HG02642 (cell line): Measurements from ENCODE around the gene LKAAEAR1.
"Not testable (repeated sequence)": the region's sequence is repeated elsewhere in the genome, so short reads cannot be mapped to it uniquely, and the experiment has no call there.

ENCODE experiments used
- ATAC-seq: cut with Tn5 transposase; IDR thresholded peaks from one replicate; pipeline ENCODE4 v1.9.1; 2021; ENCODE audit warnings: mild to moderate bottlenecking; ENCODE audit not compliant: unreplicated experiment, poor library complexity

The LKAAEAR1 gene

DNA sequence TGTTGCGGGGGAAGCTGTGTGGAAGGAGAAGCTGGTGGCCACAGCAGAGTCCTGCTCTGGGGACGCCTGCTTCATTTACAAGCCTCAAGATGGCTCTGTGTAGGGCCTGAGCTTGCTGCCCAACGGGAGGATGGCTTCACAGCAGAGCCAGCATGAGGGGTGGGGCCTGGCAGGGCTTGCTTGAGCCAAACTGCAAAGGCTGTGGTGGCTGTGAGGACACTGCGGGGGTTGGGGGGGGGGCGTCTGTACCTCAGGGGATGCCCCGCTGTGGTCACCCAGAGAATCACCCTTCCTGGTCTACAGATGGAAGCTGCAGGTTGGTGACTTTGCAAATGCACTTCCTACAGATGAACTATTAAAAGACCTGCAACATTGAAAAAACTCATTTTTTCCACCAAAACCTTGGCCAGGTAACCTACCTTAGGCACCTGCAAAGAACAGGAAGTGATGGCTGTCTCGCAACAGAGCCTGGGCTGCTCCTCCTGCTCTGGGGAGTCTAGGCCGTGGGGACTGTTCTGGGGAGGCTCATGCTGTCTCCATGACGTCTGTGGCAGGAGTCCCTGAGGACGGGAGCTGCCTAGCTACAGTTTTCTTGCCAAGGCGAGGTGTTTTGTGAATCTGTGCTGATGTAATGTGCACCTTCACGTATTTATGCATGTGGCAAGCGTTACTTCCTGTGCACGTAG is 15.8 kb upstream of the LKAAEAR1 start:
- ATAC-seq, result no peak

- no peak for ATAC-seq
These were observed 15.0 kb upstream of the LKAAEAR1 start for GRCh38 chr20:64099086-64099786.

- no peak for ATAC-seq
These were observed 14.3 kb upstream of the LKAAEAR1 start for GRCh38 chr20:64098471-64099013.

- ATAC-seq, result no peak
These were observed 12.3 kb upstream of the LKAAEAR1 start for GRCh38 chr20:64096535-64096934.

DNA sequence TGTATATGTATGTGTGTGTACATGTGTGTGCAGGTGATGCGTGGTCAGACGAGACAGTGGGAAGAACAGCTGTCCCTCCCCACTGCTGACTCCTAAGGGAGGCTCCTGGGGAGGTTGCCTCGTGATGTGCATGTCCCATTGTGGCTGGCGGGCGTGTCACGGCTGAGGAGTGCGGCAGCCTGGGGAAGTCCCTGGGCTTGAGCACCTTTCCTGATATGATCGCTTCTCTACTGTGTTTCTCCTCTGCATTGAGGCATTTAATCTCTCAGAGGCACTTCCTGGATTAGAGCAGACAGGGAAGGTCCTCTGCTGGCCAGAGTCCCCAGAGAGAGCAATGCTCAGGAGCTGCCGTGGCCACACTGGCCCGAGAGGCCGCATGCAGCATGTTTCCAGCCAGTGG is 11.7 kb upstream of the LKAAEAR1 start:
- ATAC-seq, result no peak

DNA sequence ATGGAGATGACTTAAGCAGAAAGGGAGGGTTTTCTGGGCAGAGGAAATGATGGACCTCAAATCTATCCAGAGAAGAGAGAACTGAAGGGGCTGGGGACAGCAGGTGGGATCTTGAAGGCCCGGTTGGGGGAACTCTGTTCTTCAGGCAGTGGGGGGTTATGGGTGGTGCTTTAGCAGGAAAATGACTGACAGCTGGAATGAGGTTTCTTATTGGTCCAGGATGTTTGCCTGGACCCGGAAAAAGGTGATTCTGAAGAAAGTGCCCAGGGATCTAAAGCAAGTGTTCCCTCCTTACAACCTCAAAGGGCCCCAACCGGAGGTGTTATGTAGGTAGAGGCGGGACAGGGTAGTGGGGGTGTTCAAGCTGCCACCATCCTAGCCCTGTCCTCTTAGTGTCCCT is 11.3 kb upstream of the LKAAEAR1 start:
- no peak for ATAC-seq

DNA sequence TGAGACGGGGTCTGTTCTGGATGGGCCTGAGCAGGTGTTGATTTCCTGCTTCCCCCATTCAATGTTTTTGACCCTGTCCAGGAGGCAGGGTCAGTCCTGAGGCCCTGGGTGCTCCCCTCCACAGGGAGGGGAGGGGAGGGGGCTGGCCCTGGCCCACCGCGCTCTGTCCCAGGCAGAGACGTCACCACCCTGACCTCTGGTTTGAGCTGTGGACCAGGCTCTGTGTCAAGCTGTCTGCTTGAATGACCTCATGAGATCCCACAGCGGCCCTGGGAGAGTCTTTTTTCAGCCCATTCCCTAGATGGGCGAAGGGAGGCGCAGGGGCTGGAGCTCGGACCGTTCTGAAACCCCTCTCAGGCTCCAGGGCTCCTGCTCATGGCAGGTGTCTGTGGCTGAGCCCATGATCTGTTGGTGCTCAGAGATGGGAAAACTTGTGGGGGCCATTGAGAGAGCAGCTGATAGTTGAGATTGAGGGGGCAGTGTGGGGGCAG is 8.9 kb upstream of the LKAAEAR1 start:
- no peak for ATAC-seq

GRCh38 chr20:64092258-64093012 is 8.2 kb upstream of the LKAAEAR1 start:
- no peak for ATAC-seq

GRCh38 chr20:64091770-64092169 is 7.6 kb upstream of the LKAAEAR1 start:
- ATAC-seq, result no peak

DNA sequence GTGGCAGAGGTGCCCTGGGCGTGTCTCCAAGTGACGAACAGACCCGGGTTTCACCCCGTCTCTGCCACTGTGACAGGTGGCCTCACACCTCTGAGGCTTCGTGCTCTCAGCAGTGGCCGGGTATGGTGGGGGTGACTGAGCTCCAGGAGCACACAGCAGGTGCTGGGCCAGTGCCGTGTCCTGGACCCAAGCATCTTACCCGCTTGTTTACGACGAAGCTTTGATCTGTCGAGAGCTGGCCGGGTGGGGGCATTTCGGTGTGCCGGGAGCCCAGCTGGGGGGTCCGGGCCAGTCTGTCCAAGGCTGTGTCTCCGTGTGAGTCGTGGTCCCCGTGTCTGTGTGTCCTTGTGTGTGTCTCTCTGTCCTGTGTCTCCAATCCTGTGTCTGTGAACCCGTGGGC is 7.1 kb upstream of the LKAAEAR1 start:
- no peak for ATAC-seq

GRCh38 chr20:64090165-64090564 is 6.0 kb upstream of the LKAAEAR1 start:
- ATAC-seq, result no peak

DNA sequence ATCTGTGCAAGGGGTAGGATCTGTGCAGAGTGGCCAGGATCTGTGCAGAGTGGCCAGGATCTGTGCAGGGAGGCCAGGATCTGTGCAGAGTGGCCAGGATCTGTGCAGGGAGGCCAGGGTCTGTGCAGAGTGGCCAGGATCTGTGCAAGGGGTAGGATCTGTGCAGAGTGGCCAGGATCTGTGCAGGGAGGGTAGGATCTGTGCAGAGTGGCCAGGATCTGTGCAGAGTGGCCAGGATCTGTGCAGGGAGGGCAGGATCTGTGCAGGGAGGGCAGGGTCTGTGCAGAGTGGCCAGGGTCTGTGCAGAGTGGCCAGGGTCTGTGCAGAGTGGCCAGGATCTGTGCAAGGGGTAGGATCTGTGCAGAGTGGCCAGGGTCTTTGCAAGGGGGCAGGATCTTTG is 4.4 kb upstream of the LKAAEAR1 start:
- ATAC-seq, result not testable (repeated sequence)

DNA sequence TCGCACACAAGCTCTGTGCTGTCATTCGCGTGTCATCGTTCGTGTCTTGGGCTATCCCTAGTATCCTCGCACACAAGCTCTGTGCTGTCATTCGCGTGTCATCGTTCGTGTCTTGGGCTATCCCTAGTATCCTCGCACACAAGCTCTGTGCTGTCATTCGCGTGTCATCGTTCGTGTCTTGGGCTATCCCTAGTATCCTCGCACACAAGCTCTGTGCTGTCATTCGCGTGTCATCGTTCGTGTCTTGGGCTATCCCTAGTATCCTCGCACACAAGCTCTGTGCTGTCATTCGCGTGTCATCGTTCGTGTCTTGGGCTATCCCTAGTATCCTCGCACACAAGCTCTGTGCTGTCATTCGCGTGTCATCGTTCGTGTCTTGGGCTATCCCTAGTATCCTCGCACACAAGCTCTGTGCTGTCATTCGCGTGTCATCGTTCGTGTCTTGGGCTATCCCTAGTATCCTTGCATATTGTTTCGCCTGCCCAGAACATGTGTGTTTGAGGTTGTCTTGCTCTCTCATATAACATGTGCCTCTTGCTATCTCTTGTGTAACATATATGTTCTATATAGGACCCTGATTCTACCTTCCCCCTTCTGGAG is 3.1 kb upstream of the LKAAEAR1 start:
- ATAC-seq, result not testable (repeated sequence)

GRCh38 chr20:64086801-64087200 is 2.6 kb upstream of the LKAAEAR1 start:
- no peak for ATAC-seq

DNA sequence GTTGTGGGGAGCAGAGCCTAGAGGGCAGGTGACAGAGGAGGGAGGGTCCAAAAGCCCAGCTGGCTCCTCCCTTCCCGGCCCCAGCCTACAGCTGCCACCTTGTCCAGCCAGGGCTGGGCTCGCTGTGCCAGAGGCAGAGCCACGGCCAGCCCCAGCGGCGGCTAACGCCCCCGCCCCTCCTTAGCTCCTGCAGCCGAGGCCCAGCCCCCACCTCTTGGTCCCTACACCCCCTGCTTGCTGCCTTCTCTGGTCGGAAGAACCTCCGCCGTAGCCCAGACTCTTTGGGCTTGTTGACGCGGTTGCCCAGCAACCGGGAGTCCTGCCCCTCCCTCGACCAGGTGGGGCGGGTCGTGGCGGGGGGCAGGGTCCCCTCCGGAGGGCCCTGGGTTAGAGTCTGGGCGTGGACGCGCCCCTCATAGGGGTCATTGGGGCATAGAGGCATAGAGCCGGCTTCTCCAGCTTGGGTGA is 521 bp upstream of the LKAAEAR1 start:
- no peak for ATAC-seq

- ATAC-seq, result no peak
These were observed 807 bp downstream of the LKAAEAR1 start for GRCh38 chr20:64083378-64083803.

DNA sequence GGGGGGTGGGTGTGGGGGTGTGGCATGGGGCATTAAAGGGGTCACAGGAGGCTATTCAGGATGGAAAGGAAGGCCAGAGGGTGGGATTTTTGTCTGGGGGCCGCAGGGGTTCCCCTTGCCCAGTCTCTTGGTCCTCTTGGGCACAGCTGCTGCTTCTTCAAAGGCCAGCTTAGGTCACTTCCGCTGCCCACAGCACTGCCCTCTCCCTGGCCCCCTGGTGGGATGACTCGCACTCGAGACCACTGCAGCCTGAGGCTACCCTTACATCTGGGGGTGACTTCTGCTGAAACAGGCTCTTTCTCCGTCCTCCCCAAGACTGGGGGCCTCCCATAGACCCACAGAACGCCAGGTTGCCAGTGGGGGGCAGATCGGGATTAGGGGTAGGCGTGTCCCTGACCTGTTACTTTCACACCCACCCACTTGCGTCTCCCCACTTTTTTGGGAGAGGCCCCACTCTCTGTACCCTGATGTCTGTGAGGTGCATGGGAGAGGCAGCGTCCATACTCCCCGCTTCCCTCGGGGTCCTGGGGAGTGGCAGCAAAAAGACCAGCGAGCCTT is 1.3 kb downstream of the LKAAEAR1 start:
- ATAC-seq, result no peak

DNA sequence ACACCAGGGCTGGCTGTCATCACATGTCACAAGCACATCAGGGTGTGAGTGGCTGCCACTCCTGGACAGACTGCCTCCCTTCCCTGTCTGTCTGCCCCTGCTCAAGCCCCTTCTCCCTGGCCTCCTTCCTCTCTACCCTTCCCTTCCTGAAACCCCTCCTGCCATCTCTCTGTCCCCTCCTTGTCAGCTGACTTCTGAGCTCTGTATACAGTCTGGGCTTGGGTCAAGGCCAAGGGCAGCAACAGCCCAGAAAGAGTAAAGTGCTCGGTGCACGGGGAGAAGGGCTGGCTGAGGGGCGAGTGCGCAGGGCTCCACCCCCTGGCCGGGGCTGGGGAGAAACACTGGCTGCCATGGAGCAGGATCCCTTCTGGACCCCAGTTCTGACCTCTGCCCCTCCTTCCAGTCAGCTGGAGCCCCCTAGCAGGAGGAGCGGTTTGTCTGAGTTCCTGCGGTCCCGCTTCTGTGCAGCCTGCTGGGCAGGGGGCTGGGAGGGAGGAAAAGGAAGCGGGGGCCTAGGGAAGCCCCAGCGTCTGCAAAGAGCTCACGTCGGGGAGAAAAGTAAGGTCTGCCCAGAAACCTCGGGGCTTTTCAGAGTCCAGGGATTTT is 2.0 kb downstream of the LKAAEAR1 start:
- ATAC-seq, result no peak

- no peak for ATAC-seq
These were observed 2.6 kb downstream of the LKAAEAR1 start for GRCh38 chr20:64081624-64081964.
